Panc1 (cell line): ENCODE measurements around the gene HSD17B14. TPM values are rescaled to one million over a fixed set of nuclear protein-coding genes. Genes with fewer than 3 reads are reported as not detected.

Experiments
- ATAC-seq: fragments of 200-7000 bp; cut with Tn5 transposase; 2 replicates; pipeline ENCODE4 v1.9.1; 2020; ENCODE audit warnings: mild to moderate bottlenecking, moderate library complexity
- BruUV-seq: library from RNA; stranded (reverse); fragments of 400-500 nt; replicated peaks from 2 replicates; lab custom pipeline; 2021; lab: Mats Ljungman, UMichigan
- CTCF ChIA-PET: fragments of 300-600 bp; sonication (Branson Sonifier 250); formaldehyde crosslinking; loops from one replicate; lab custom pipeline; 2022; ENCODE audit warnings: antibody characterized with exemption; lab: Charles Lee
- POLR2A ChIA-PET: fragments of 300-600 bp; sonication (Branson Sonifier 250); formaldehyde crosslinking; loops from one replicate; lab custom pipeline; 2022; ENCODE audit warnings: antibody characterized with exemption; lab: Charles Lee
- DNase-seq: peaks from one replicate; pipeline ENCODE4 v3.0.0-alpha.2; 2010; ENCODE audit warnings: low read depth, low spot score
- H3K27ac ChIP-seq: 2 replicates; pipeline ENCODE4 v1.5.1; 2011; ENCODE audit warnings: mild to moderate bottlenecking, low read length, inconsistent platforms
- H3K27me3 ChIP-seq: fragments of 200-500 bp; sonication (Bioruptor generic); 2 replicates; pipeline ENCODE4 v1.6.0; 2014; ENCODE audit warnings: low read length, inconsistent platforms; ENCODE audit not compliant: control insufficient read depth, insufficient read depth
- H3K36me3 ChIP-seq: fragments of 200-500 bp; sonication (Bioruptor generic); 2 replicates; pipeline ENCODE4 v1.5.1; 2014; ENCODE audit warnings: inconsistent platforms, mild to moderate bottlenecking, low read length, moderate library complexity; ENCODE audit not compliant: control insufficient read depth, insufficient read depth
- H3K4me1 ChIP-seq: 2 replicates; pipeline ENCODE4 v1.5.1; 2011; ENCODE audit warnings: inconsistent platforms, mild to moderate bottlenecking, low read length, moderate library complexity; ENCODE audit not compliant: control insufficient read depth, insufficient read depth
- H3K4me3 ChIP-seq, 2 experiments: 2 replicates each; pipeline ENCODE4 v1.5.1; 2011 to 2012; ENCODE audit warnings: low read depth in 2 of 2, low read length in 2 of 2, mild to moderate bottlenecking in 2 of 2, inconsistent platforms in 1 of 2, moderate library complexity in 1 of 2
- H3K9me3 ChIP-seq: fragments of 200-500 bp; sonication (Bioruptor generic); 2 replicates; pipeline ENCODE4 v1.5.1; 2014; ENCODE audit warnings: low read depth, mild to moderate bottlenecking, inconsistent platforms, low read length, moderate library complexity; ENCODE audit not compliant: control insufficient read depth, insufficient read depth
- CTCF ChIP-seq: fragments of 450-650 bp; IDR thresholded peaks from 2 replicates; pipeline ENCODE4 v1.5.1; 2017; ENCODE audit warnings: mild to moderate bottlenecking
- POLR2AphosphoS5 ChIP-seq: IDR thresholded peaks from 2 replicates; pipeline ENCODE4 v1.6.1; 2012; ENCODE audit warnings: mild to moderate bottlenecking, low read depth, low read length, moderate library complexity
- REST ChIP-seq, 2 experiments: IDR thresholded peaks; 2 replicates each; pipeline ENCODE4 v1.6.1; 2011 to 2012; ENCODE audit warnings: low read depth in 2 of 2, control low read depth in 1 of 2, low read length in 1 of 2, mild to moderate bottlenecking in 1 of 2, moderate library complexity in 1 of 2; ENCODE audit not compliant: insufficient read depth in 1 of 2
- SIN3A ChIP-seq: IDR thresholded peaks from 2 replicates; pipeline ENCODE4 v1.6.1; 2012; ENCODE audit warnings: low read depth, mild to moderate bottlenecking, low read length, moderate library complexity, borderline replicate concordance; ENCODE audit not compliant: insufficient read depth
- TCF7L2 ChIP-seq: IDR thresholded peaks from 2 replicates; pipeline ENCODE4 v1.6.1; 2011; ENCODE audit warnings: mild to moderate bottlenecking, low read depth, low read length, inconsistent platforms
- in situ Hi-C: cut with HindIII; loops from 2 replicates; pipeline ENCODE4 v1.10.0; 2016; ENCODE audit warnings: low sequenced_read_pairs, low pct_unique_long_range_greater_than_20kb
- intact Hi-C: fragments of 100-400 bp; cut with micrococcal nuclease; formaldehyde crosslinking; loops from one replicate; pipeline ENCODE4 v1.10.0; 2022; ENCODE audit not compliant: unreplicated experiment
- total RNA-seq: library from RNA; stranded (reverse); gene quantifications from one replicate; pipeline ENCODE4 v1.2.1, GENCODE V29; 2021; ENCODE audit not compliant: unreplicated experiment

Gene HSD17B14
- total RNA-seq, 1 experiment from 2014 or later, result 20.8 TPM

- Histone ChIP-seq H3K4me3 (no peak overlapping the region), H3K27ac (no peak overlapping the region), H3K36me3 (no peaks in the 10 kb centered on the region; the same call in 1 of the 2 replicates), H3K9me3 (no peaks in the 10 kb centered on the region), H3K27me3 (no peaks in the 10 kb centered on the region), H3K4me1 (no peaks in the 10 kb centered on the region; the same call in 1 of the 2 replicates)
- in situ Hi-C loops (no loop called here), intact Hi-C loops (no loop called here)
- no TSS peak for BruUV-seq
- ChIA-PET CTCF (no interaction called here), POLR2A (no interaction called here)
- TF ChIP-seq REST (IDR thresholded peaks at IDR 0.05; ENCODE audit: insufficient read depth in 1 of 2, low read depth in 2 of 2, low read length in 1 of 2), result no peak
- no peak for TF ChIP-seq POLR2AphosphoS5
- TF ChIP-seq CTCF, result no peak
- no peak for TF ChIP-seq TCF7L2
- TF ChIP-seq SIN3A, result no peak
- DNase-seq (no peak), ATAC-seq (no peak)
These were observed 30.8 kb downstream of the HSD17B14 start for GRCh38 chr19:48805452-48805851.

- POLR2A ChIA-PET, result no interaction called here
- no peak for ATAC-seq
- H3K4me3 ChIP-seq, result no peak overlapping the region
- H3K9me3 ChIP-seq, result no peaks in the 10 kb centered on the region
- BruUV-seq, result no TSS peak
- CTCF ChIA-PET, result interaction anchor here (0.6 kb wide), 1 partner anchor 9 kb away, joined by 4 read pairs; no protein-coding TSS in a partner anchor
- in situ Hi-C loops, result no loop called here
- TF ChIP-seq SIN3A (no peak), TCF7L2 (no peak), REST (IDR thresholded peaks at IDR 0.05; ENCODE audit: insufficient read depth in 1 of 2, low read depth in 2 of 2, low read length in 1 of 2) (no peak), POLR2AphosphoS5 (no peak), CTCF (no peak)
- intact Hi-C loops, result no loop called here
- no peaks in the 10 kb centered on the region for H3K36me3 ChIP-seq
- no peaks in the 10 kb centered on the region for H3K27me3 ChIP-seq
- H3K4me1 ChIP-seq, result no peaks in the 10 kb centered on the region; the same call in 1 of the 2 replicates
- no peak overlapping the region for H3K27ac ChIP-seq
- no peak for DNase-seq
These were observed 31.8 kb downstream of the HSD17B14 start for GRCh38 chr19:48804496-48804895.
